Measurements from ENCODE around the gene IL1R2. TPM values are rescaled to one million over a fixed set of nuclear protein-coding genes. Genes with fewer than 3 reads are reported as not detected.

Gene IL1R2
- total RNA-seq, 4 donors from 2014 or later = 2.7 to 6.1 (median 3.6) TPM

- Histone ChIP-seq H3K27me3 (no peaks in the 10 kb centered on the region), H3K36me3 (no peaks in the 10 kb centered on the region), H3K27ac (peak overlapping the region; percentile 91 to 99 (median 91)), H3K4me3 (replicated peaks in 1 of 3) (no peak overlapping the region), H3K9me3 (no peaks in the 10 kb centered on the region), H3K4me1 (peaks cover 65 to 71% of the 10 kb centered on the region in 2 donors)
- TF ChIP-seq POLR2A (IDR thresholded peaks at IDR 0.05) = no peak
- TF ChIP-seq CTCF (IDR thresholded peaks at IDR 0.05) = no peak
- peak; percentile 82 to 86 for DNase-seq
- intact Hi-C loops (cut with DNase I) = no loop called here
- 57 to 58% methylated on average over 9 of the region's 9 CpGs for WGBS, 2 donors
Observed at GRCh38 chr2:101986804-101987740, 4.7 kb upstream of the IL1R2 start.

- no peak for DNase-seq
- intact Hi-C loops (cut with DNase I) = no loop called here
- peak overlapping the region; percentile 16 to 91 (median 91) for H3K27ac ChIP-seq
- WGBS, 2 donors = 91 to 92% methylated on average over 5 of the region's 5 CpGs
- TF ChIP-seq POLR2A (IDR thresholded peaks at IDR 0.05) (no peak), CTCF (IDR thresholded peaks at IDR 0.05) (no peak)
- H3K4me3 ChIP-seq (replicated peaks in 1 of 3) = no peak overlapping the region
- peaks cover 58 to 63% of the 10 kb centered on the region in 2 donors for H3K4me1 ChIP-seq
- no peaks in the 10 kb centered on the region for H3K36me3 ChIP-seq
- H3K9me3 ChIP-seq = no peaks in the 10 kb centered on the region
- H3K27me3 ChIP-seq = no peaks in the 10 kb centered on the region
Observed at GRCh38 chr2:101987832-101988231, 3.9 kb upstream of the IL1R2 start.

- no peak for DNase-seq
- Histone ChIP-seq H3K27me3 (no peaks in the 10 kb centered on the region), H3K4me3 (replicated peaks in 1 of 3) (no peak overlapping the region), H3K4me1 (peaks cover 53 to 57% of the 10 kb centered on the region in 2 donors), H3K27ac (peak overlapping the region in 1 of 3 donors; percentile 91), H3K9me3 (no peaks in the 10 kb centered on the region), H3K36me3 (no peaks in the 10 kb centered on the region)
- 68 to 71% methylated on average over 5 to 7 of the region's 7 CpGs for WGBS, 2 donors
- TF ChIP-seq CTCF (IDR thresholded peaks at IDR 0.05) (no peak), POLR2A (IDR thresholded peaks at IDR 0.05) (no peak)
- intact Hi-C loops (cut with DNase I) = no loop called here
Observed at GRCh38 chr2:101988541-101988940, 3.2 kb upstream of the IL1R2 start.

GRCh38 chr2:101989740-101990460, 1.9 kb upstream of the IL1R2 start:
- TF ChIP-seq POLR2A (IDR thresholded peaks at IDR 0.05) (no peak), CTCF (IDR thresholded peaks at IDR 0.05) (no peak)
- Histone ChIP-seq H3K36me3 (no peaks in the 10 kb centered on the region), H3K4me1 (peaks cover 44 to 45% of the 10 kb centered on the region in 2 donors), H3K27me3 (no peaks in the 10 kb centered on the region), H3K9me3 (no peaks in the 10 kb centered on the region), H3K4me3 (replicated peaks in 1 of 3) (no peak overlapping the region), H3K27ac (no peak overlapping the region)
- WGBS, 2 donors = 88 to 91% methylated on average over 8 of the region's 8 CpGs
- intact Hi-C loops (cut with DNase I) = no loop called here
- DNase-seq = no peak
